B cell (primary cell): ENCODE results near the gene HNRNPU. TPM values are rescaled to one million over a fixed set of nuclear protein-coding genes. Genes with fewer than 3 reads are reported as not detected.

Source experiments
- ATAC-seq: fragments of 200-7000 bp; cut with Tn5 transposase; one replicate; pipeline ENCODE4 v1.10.0; 2021; ENCODE audit warnings: low read depth, mild to moderate bottlenecking, moderate number of reproducible peaks, moderate library complexity
- CTCF ChIA-PET: fragments of 350-600 bp; sonication (Branson Sonifier 250); formaldehyde crosslinking; loops from one replicate; lab custom pipeline; 2021; ENCODE audit warnings: antibody characterized with exemption, inconsistent platforms; lab: Charles Lee
- POLR2A ChIA-PET: fragments of 350-600 bp; sonication (Branson Sonifier 250); formaldehyde crosslinking; loops from one replicate; lab custom pipeline; 2021; ENCODE audit warnings: antibody characterized with exemption; lab: Charles Lee
- DNase-seq: peaks from one replicate; pipeline ENCODE4 v3.0.0; 2013
- H2AFZ ChIP-seq: 2 replicates; pipeline ENCODE4 v1.6.1; 2012; ENCODE audit warnings: mild to moderate bottlenecking, low read depth, low read length; ENCODE audit not compliant: insufficient read depth, poor library complexity, severe bottlenecking
- H3K27ac ChIP-seq, 2 donors: 1 replicate in 1 of 2; 2 replicates in 1 of 2; pipeline ENCODE4 v1.5.1; 2012 to 2013; ENCODE audit warnings: low read length in 2 of 2, mild to moderate bottlenecking in 2 of 2, moderate library complexity in 1 of 2
- H3K27me3 ChIP-seq, 4 experiments: fragments of 200-600 bp in 1 of 4; sonication (generic) in 1 of 4; replicated peaks in 1 of 4; 1 replicate in 2 of 4; 2 replicates in 2 of 4; pipeline versions ENCODE4 v1.6.1 to v1.7.0; 2013 to 2016; ENCODE audit warnings: low read length in 3 of 4, mild to moderate bottlenecking in 2 of 4, mixed read lengths in 1 of 4, moderate library complexity in 1 of 4; ENCODE audit not compliant: insufficient read depth in 4 of 4, control insufficient read depth in 3 of 4; ENCODE audit errors: control extremely low read depth in 1 of 4
- H3K36me3 ChIP-seq, 2 experiments: replicated peaks in 1 of 2; 1 replicate in 1 of 2; 2 replicates in 1 of 2; pipeline versions ENCODE4 v1.6.1 to v1.7.1; 2013; ENCODE audit warnings: low read length in 1 of 2; ENCODE audit not compliant: insufficient read depth in 2 of 2, control insufficient read depth in 1 of 2; ENCODE audit errors: control extremely low read depth in 1 of 2, extremely low read depth in 1 of 2
- H3K4me1 ChIP-seq, 2 donors: fragments of 200-600 bp in 1 of 2; sonication (generic) in 1 of 2; 1 replicate in 1 of 2; 2 replicates in 1 of 2; pipeline versions ENCODE4 v1.5.1 to v1.6.1; 2013 to 2017; ENCODE audit warnings: low read length in 2 of 2; ENCODE audit not compliant: control insufficient read depth in 2 of 2, insufficient read depth in 2 of 2
- H3K4me2 ChIP-seq: replicated peaks from 2 replicates; pipeline ENCODE3; 2012; ENCODE audit warnings: mild to moderate bottlenecking, low read depth, low read length; ENCODE audit not compliant: poor library complexity, severe bottlenecking
- H3K4me3 ChIP-seq, 5 experiments: fragments of 200-600 bp in 1 of 5; sonication (generic) in 1 of 5; 1 replicate in 3 of 5; 2 replicates in 2 of 5; pipeline versions ENCODE4 v1.5.1 to v1.7.0; 2011 to 2016; ENCODE audit warnings: low read length in 4 of 5, mild to moderate bottlenecking in 4 of 5, low read depth in 2 of 5, control low read depth in 1 of 5, moderate library complexity in 1 of 5; ENCODE audit not compliant: insufficient read depth in 1 of 5; ENCODE audit errors: control extremely low read depth in 1 of 5, extremely low read depth in 1 of 5
- H3K79me2 ChIP-seq: fragments of 200-600 bp; sonication (generic); one replicate; pipeline ENCODE4 v1.6.0; 2016; ENCODE audit warnings: low read length; ENCODE audit not compliant: control insufficient read depth, insufficient read depth
- H3K9ac ChIP-seq: fragments of 200-600 bp; sonication (generic); 2 replicates; pipeline ENCODE4 v1.6.1; 2017; ENCODE audit warnings: mild to moderate bottlenecking, low read length, moderate library complexity
- H3K9me3 ChIP-seq, 3 donors: one replicate each; pipeline versions ENCODE4 v1.6.1 to v1.7.1; 2013; ENCODE audit warnings: low read length in 2 of 3; ENCODE audit not compliant: control insufficient read depth in 2 of 3, insufficient read depth in 1 of 3; ENCODE audit errors: control extremely low read depth in 1 of 3
- H4K20me1 ChIP-seq: 2 replicates; pipeline ENCODE4 v1.6.0; 2012; ENCODE audit warnings: mild to moderate bottlenecking, low read length; ENCODE audit not compliant: insufficient read depth, control insufficient read depth, poor library complexity, severe bottlenecking
- H3K27ac Mint-ChIP-seq: one replicate; pipeline ENCODE4 v1.8.0; 2021; ENCODE audit warnings: mixed read lengths
- H3K27me3 Mint-ChIP-seq: one replicate; pipeline ENCODE4 v1.8.0; 2021; ENCODE audit warnings: mixed read lengths
- H3K4me1 Mint-ChIP-seq: one replicate; pipeline ENCODE4 v1.8.0; 2021; ENCODE audit warnings: mixed read lengths
- H3K4me3 Mint-ChIP-seq: one replicate; pipeline ENCODE4 v1.8.0; 2021; ENCODE audit warnings: mixed read lengths
- H3K9me3 Mint-ChIP-seq: one replicate; pipeline ENCODE4 v1.8.0; 2022; ENCODE audit warnings: mixed read lengths; ENCODE audit not compliant: insufficient read depth
- EZH2 ChIP-seq: IDR thresholded peaks from 2 replicates; pipeline ENCODE4 v1.6.1; 2012; ENCODE audit warnings: borderline replicate concordance, low read depth, mild to moderate bottlenecking, moderate library complexity, low read length; ENCODE audit not compliant: insufficient read depth, poor library complexity, severe bottlenecking
- WGBS: methylation state at CpG from one replicate; pipeline ENCODE4 v1.1.5; 2013; ENCODE audit warnings: missing lambda C conversion rate; ENCODE audit not compliant: insufficient coverage; 5-methylcytosine and 5-hydroxymethylcytosine counted together
- intact Hi-C: fragments of 100-400 bp; cut with micrococcal nuclease; formaldehyde crosslinking; loops from one replicate; pipeline ENCODE4 v1.10.0; 2022
- polyA plus RNA-seq: library from polyadenylated mRNA; depleted of rRNA; stranded (reverse); fragments of >200 nt; gene quantifications from 2 replicates; pipeline ENCODE4 v1.2.3, GENCODE V29; 2012
- total RNA-seq, 2 donors: library from RNA; stranded (reverse); fragments of 120-200 nt in 1 of 2; gene quantifications; 1 replicate in 1 of 2; 2 replicates in 1 of 2; pipeline versions ENCODE4 v1.2.3 to v1.2.4, GENCODE V29; 2013 to 2022
- TF ChIP-seq, protein P1 (sequence below): fragments of 200-600 bp; IDR thresholded peaks from one replicate; pipeline ENCODE4 v1.8.0; 2022; ENCODE audit warnings: antibody characterized with exemption, mild to moderate bottlenecking

HNRNPU gene
- total and polyA plus RNA-seq, 2 donors (not counting 1 experiment from before 2014, with no cell fraction given), result 95.2 to 406 TPM

DNA sequence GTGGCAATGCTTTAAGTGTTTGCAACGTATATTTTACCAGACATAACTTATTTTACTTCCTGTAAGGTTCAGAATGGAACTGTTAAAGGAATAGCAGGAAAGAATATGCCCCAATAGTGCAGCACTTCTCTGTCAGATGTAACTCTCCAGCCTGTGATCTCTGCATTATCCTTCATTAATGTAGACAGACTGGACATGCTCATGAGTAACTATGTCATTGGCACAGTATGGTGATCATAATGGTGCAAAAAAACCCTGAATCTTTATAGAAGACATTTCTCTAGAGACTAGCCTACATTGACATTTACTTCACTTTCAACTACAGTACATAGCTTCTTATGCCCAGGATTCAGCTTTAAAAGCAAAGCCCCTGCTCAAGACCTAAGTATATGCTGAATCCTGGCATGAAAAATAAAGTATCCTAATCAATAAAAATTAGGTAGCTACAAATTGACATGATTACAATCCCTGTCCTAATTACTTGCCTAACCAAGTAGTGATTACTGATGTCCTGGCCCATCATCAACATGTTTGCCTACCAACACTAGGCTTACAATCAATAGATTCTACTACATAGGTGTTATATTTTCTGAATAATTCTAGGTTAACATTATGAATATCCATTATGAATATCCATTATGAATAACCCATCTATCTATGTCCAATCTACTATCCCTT, 15.0 kb downstream of the HNRNPU start:
- TF ChIP-seq, protein P1, sequence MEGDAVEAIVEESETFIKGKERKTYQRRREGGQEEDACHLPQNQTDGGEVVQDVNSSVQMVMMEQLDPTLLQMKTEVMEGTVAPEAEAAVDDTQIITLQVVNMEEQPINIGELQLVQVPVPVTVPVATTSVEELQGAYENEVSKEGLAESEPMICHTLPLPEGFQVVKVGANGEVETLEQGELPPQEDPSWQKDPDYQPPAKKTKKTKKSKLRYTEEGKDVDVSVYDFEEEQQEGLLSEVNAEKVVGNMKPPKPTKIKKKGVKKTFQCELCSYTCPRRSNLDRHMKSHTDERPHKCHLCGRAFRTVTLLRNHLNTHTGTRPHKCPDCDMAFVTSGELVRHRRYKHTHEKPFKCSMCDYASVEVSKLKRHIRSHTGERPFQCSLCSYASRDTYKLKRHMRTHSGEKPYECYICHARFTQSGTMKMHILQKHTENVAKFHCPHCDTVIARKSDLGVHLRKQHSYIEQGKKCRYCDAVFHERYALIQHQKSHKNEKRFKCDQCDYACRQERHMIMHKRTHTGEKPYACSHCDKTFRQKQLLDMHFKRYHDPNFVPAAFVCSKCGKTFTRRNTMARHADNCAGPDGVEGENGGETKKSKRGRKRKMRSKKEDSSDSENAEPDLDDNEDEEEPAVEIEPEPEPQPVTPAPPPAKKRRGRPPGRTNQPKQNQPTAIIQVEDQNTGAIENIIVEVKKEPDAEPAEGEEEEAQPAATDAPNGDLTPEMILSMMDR, result no peak
- no peak for TF ChIP-seq EZH2
- H3K9ac ChIP-seq, result no peak overlapping the region
- peaks cover 17 to 69% of the 10 kb centered on the region in 2 experiments for H3K36me3 ChIP-seq
- H3K4me3 ChIP-seq, result no peak overlapping the region
- H3K9me3 ChIP-seq, result no peaks in the 10 kb centered on the region
- ATAC-seq (no peak), DNase-seq (no peak)
- peaks cover 6% of the 10 kb centered on the region for H4K20me1 ChIP-seq
- intact Hi-C loops, result no loop called here
- Mint-ChIP-seq H3K9me3 (no peaks in the 10 kb centered on the region), H3K27ac (no peak overlapping the region), H3K27me3 (no peaks in the 10 kb centered on the region), H3K4me3 (no peak overlapping the region), H3K4me1 (peaks cover 14% of the 10 kb centered on the region)
- no CpG with 5 or more reads among the region's 1 CpG for WGBS
- peaks cover 50% of the 10 kb centered on the region for H3K79me2 ChIP-seq
- ChIA-PET CTCF (interaction anchor here (0.6 to 1.9 kb wide), 6 partner anchors 13 to 241 kb away, joined by 3 to 9 read pairs (median 3); partner anchors contain the start of genes COX20 and HNRNPU), POLR2A (interaction anchor here (0.9 kb wide), 1 partner anchor 14 kb away, joined by 3 read pairs; the partner anchor contains the start of gene COX20)
- no peaks in the 10 kb centered on the region for H3K27me3 ChIP-seq
- peaks cover 3 to 12% of the 10 kb centered on the region in 2 donors for H3K4me1 ChIP-seq
- peak overlapping the region in 1 of 2 donors; percentile 13 for H3K27ac ChIP-seq
- H2AFZ ChIP-seq, result no peak overlapping the region
- no peak overlapping the region for H3K4me2 ChIP-seq

DNA sequence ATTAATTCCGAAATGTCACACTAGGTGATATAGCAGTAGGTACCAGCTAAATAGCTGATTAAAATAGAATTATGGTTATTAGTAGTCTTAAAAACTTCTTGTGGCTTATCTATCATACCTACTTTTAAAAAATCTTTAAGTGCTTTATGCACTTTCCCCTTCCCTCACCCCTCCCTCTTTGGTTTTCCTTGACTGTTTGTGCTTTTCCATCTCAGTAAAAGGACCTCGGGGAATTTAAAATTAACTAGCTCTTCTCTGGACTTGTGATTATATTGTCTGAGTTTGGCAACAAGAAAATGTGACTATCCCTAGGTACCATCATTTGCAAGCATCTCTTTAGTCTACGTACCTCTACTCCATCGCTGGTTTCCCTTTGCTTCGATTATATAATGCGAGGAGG, 17.7 kb downstream of the HNRNPU start:
- POLR2A ChIA-PET, result interaction anchor here (1.2 kb wide), 1 partner anchor 11 kb away, joined by 3 read pairs; the partner anchor contains the start of gene COX20
- intact Hi-C loops, result no loop called here
- H3K27me3 ChIP-seq, result no peaks in the 10 kb centered on the region

More for the DNA sequence above, 17.7 kb downstream of the HNRNPU start:
- Mint-ChIP-seq H3K27me3 (no peaks in the 10 kb centered on the region), H3K4me3 (no peak overlapping the region), H3K4me1 (peaks cover 4% of the 10 kb centered on the region), H3K9me3 (no peaks in the 10 kb centered on the region), H3K27ac (no peak overlapping the region)
- Histone ChIP-seq H3K4me1 (no peaks in the 10 kb centered on the region), H3K4me3 (no peak overlapping the region), H3K27ac (no peak overlapping the region), H2AFZ (no peak overlapping the region), H4K20me1 (no peaks in the 10 kb centered on the region), H3K36me3 (peaks cover 20 to 72% of the 10 kb centered on the region in 2 experiments), H3K9ac (no peak overlapping the region), H3K9me3 (no peaks in the 10 kb centered on the region), H3K79me2 (peaks cover 42% of the 10 kb centered on the region), H3K4me2 (no peak overlapping the region)
- ATAC-seq (no peak), DNase-seq (no peak)
- WGBS, result no CpG with 5 or more reads among the region's 6 CpGs
- TF ChIP-seq EZH2, result no peak
- TF ChIP-seq, protein P1, result no peak
- CTCF ChIA-PET, result interaction anchor here (1.6 to 2.3 kb wide), 2 partner anchors 11 to 196 kb away, joined by 6 to 9 read pairs; no protein-coding TSS in a partner anchor
